Muscle of arm (tissue), 14 donors: ENCODE measurements around the gene TMEM69. TPM values are rescaled to one million over a fixed set of nuclear protein-coding genes. Genes with fewer than 3 reads are reported as not detected.

Experiments
- DNase-seq: peaks from one replicate; pipeline ENCODE4 v3.0.0-alpha.2; 2013
- long read RNA-seq, 11 donors: transcript quantifications; one replicate each; lab custom pipeline, GENCODE V29; 2026
- polyA plus RNA-seq, 12 donors: library from polyadenylated mRNA; unstranded; fragments of 120-200 nt; gene quantifications; one replicate each; pipeline ENCODE4 v1.2.1, GENCODE V29; 2013; ENCODE audit not compliant: insufficient read length in 12 of 12

TMEM69 gene
- 10 to 100 TPM in 11 of 12 donors, not detected in 1; 17.7 to 44.9 (median 32.5) TPM for polyA plus RNA-seq
- long read RNA-seq, donor 1, transcript TMEM69-201 (3 exons, 2,439 nt) = major isoform, 22 of 22 reads
- long read RNA-seq, donor 1, partial matches to known transcripts = 0 of 22 reads
- long read RNA-seq, donor 1, other reads (novel, unspliced or antisense) = 0 of 22 reads
- long read RNA-seq, donor 2, transcript TMEM69-201 (3 exons, 2,439 nt) = major isoform, 13 of 15 reads
- long read RNA-seq, donor 2, partial matches to known transcripts = 0 of 15 reads
- long read RNA-seq, donor 2, other reads (novel, unspliced or antisense) = 0 of 15 reads
- long read RNA-seq, donor 3, transcript TMEM69-201 (3 exons, 2,439 nt) = major isoform, 7 of 8 reads
- long read RNA-seq, donor 3, partial matches to known transcripts = 0 of 8 reads
- long read RNA-seq, donor 3, other reads (novel, unspliced or antisense) = 0 of 8 reads
- long read RNA-seq, donor 4, partial matches to known transcripts = 0 of 4 reads
- long read RNA-seq, donor 4, other reads (novel, unspliced or antisense) = 0 of 4 reads
- long read RNA-seq, donor 5, transcript TMEM69-201 (3 exons, 2,439 nt) = major isoform, 12 of 14 reads
- long read RNA-seq, donor 5, partial matches to known transcripts = 0 of 14 reads
- long read RNA-seq, donor 5, other reads (novel, unspliced or antisense) = 0 of 14 reads
- long read RNA-seq, donor 6, partial matches to known transcripts = 0 of 6 reads
- long read RNA-seq, donor 6, other reads (novel, unspliced or antisense) = 0 of 6 reads
- long read RNA-seq, donor 7, partial matches to known transcripts = 0 of 4 reads
- long read RNA-seq, donor 7, other reads (novel, unspliced or antisense) = 0 of 4 reads
- long read RNA-seq, donor 8, transcript TMEM69-201 (3 exons, 2,439 nt) = major isoform, 5 of 8 reads
- long read RNA-seq, donor 8, partial matches to known transcripts = 0 of 8 reads
- long read RNA-seq, donor 8, other reads (novel, unspliced or antisense) = 0 of 8 reads
- long read RNA-seq, donor 9, transcript TMEM69-201 (3 exons, 2,439 nt) = major isoform, 5 of 10 reads
- long read RNA-seq, donor 9, partial matches to known transcripts = 5 of 10 reads
- long read RNA-seq, donor 9, other reads (novel, unspliced or antisense) = 0 of 10 reads
- long read RNA-seq, donor 10, transcript TMEM69-201 (3 exons, 2,439 nt) = major isoform, 7 of 9 reads
- long read RNA-seq, donor 10, partial matches to known transcripts = 0 of 9 reads
- long read RNA-seq, donor 10, other reads (novel, unspliced or antisense) = 0 of 9 reads
- long read RNA-seq, donor 11, transcript TMEM69-201 (3 exons, 2,439 nt) = major isoform, 13 of 15 reads
- long read RNA-seq, donor 11, partial matches to known transcripts = 0 of 15 reads
- long read RNA-seq, donor 11, other reads (novel, unspliced or antisense) = 0 of 15 reads

GRCh38 chr1:45687754-45688740 lies at the start of gene TMEM69:
TMEM69 (plus strand) TSS chr1:45688181; CDS start chr1:45691069, 2,888 bp downstream.
- DNase-seq = peak; percentile 92

GRCh38 chr1:45640293-45640692 lies 47.7 kb upstream of the TMEM69 start:
- DNase-seq = no peak

GRCh38 chr1:45643321-45643720 lies 44.7 kb upstream of the TMEM69 start:
- DNase-seq = no peak

- DNase-seq = no peak
Observed at GRCh38 chr1:45643978-45644377, 44.0 kb upstream of the TMEM69 start.

- no peak for DNase-seq
Observed at GRCh38 chr1:45644661-45645060, 43.3 kb upstream of the TMEM69 start.

- peak; percentile 2 for DNase-seq
Observed at GRCh38 chr1:45647248-45648021, 40.5 kb upstream of the TMEM69 start.

GRCh38 chr1:45654540-45655280 lies 33.3 kb upstream of the TMEM69 start:
- no peak for DNase-seq

- DNase-seq = no peak
Observed at GRCh38 chr1:45656573-45657226, 31.3 kb upstream of the TMEM69 start.

GRCh38 chr1:45658171-45658570 lies 29.8 kb upstream of the TMEM69 start:
- no peak for DNase-seq

GRCh38 chr1:45659222-45659621 lies 28.8 kb upstream of the TMEM69 start:
- DNase-seq = no peak

GRCh38 chr1:45660336-45660735 lies 27.6 kb upstream of the TMEM69 start:
- no peak for DNase-seq

- DNase-seq = no peak
Observed at GRCh38 chr1:45666836-45667235, 21.1 kb upstream of the TMEM69 start.

- no peak for DNase-seq
Observed at GRCh38 chr1:45667321-45668111, 20.5 kb upstream of the TMEM69 start.

- no peak for DNase-seq
Observed at GRCh38 chr1:45668526-45668925, 19.5 kb upstream of the TMEM69 start.

GRCh38 chr1:45669379-45669778 lies 18.6 kb upstream of the TMEM69 start:
- DNase-seq = no peak

- DNase-seq = no peak
Observed at GRCh38 chr1:45669859-45670655, 17.9 kb upstream of the TMEM69 start.
